SK-N-SH treated with all-trans-retinoic acid at 6 μM for 48 hours (cell line): Measurements from ENCODE around the gene PLRG1.

Experiments
- ATAC-seq: fragments of 200-7000 bp; cut with Tn5 transposase; 3 replicates; pipeline ENCODE4 v1.9.1; 2020; ENCODE audit warnings: mild to moderate bottlenecking, moderate library complexity
- ARNTL ChIP-seq: fragments of 450-650 bp; formaldehyde crosslinking; IDR thresholded peaks from 2 replicates; pipeline ENCODE4 v1.5.0; 2020; ENCODE audit warnings: low read depth, mild to moderate bottlenecking, moderate library complexity, borderline replicate concordance
- BACH2 ChIP-seq: fragments of 250-450 bp; sonication (Bioruptor Pico); IDR thresholded peaks from 2 replicates; pipeline ENCODE4 v1.9.0; 2021; ENCODE audit warnings: mild to moderate bottlenecking, borderline replicate concordance
- CREB5 ChIP-seq: fragments of 250-450 bp; sonication (Bioruptor Pico); IDR thresholded peaks from 2 replicates; pipeline ENCODE4 v1.5.1; 2020; ENCODE audit warnings: low read depth, mild to moderate bottlenecking, moderate library complexity
- ISL1 ChIP-seq: fragments of 250-450 bp; sonication (Bioruptor Pico); IDR thresholded peaks from 2 replicates; pipeline ENCODE4 v2.1.2; 2022; ENCODE audit warnings: mild to moderate bottlenecking, moderate library complexity
- OSR1 ChIP-seq: fragments of 250-450 bp; sonication (Bioruptor Pico); IDR thresholded peaks from 2 replicates; pipeline ENCODE4 v1.8.0; 2022; ENCODE audit warnings: moderate library complexity, mild to moderate bottlenecking, inconsistent platforms
- PATZ1 ChIP-seq: fragments of 250-450 bp; sonication (Bioruptor Pico); IDR thresholded peaks from 2 replicates; pipeline ENCODE4 v1.8.0; 2020; ENCODE audit warnings: mild to moderate bottlenecking, moderate library complexity, borderline replicate concordance
- POU6F1 ChIP-seq: fragments of 250-450 bp; sonication (Bioruptor Pico); IDR thresholded peaks from 2 replicates; pipeline ENCODE4 v1.8.0; 2021; ENCODE audit warnings: low read depth, mild to moderate bottlenecking, moderate library complexity, borderline replicate concordance
- PPARA ChIP-seq: fragments of 250-450 bp; sonication (Bioruptor Pico); IDR thresholded peaks from 2 replicates; pipeline ENCODE4 v1.5.0; 2020; ENCODE audit warnings: mild to moderate bottlenecking, borderline replicate concordance
- RARB ChIP-seq: fragments of 250-450 bp; sonication (Bioruptor Pico); IDR thresholded peaks from 2 replicates; pipeline ENCODE4 v1.8.0; 2021; ENCODE audit warnings: mild to moderate bottlenecking, moderate library complexity
- SNAI2 ChIP-seq: fragments of 250-450 bp; sonication (Bioruptor Pico); IDR thresholded peaks from 2 replicates; pipeline ENCODE4 v1.5.0; 2020; ENCODE audit warnings: mild to moderate bottlenecking, moderate library complexity
- TCF4 ChIP-seq: fragments of 250-450 bp; sonication (Bioruptor Pico); IDR thresholded peaks from 2 replicates; pipeline ENCODE4 v1.8.0; 2021; ENCODE audit warnings: mild to moderate bottlenecking, moderate library complexity, borderline replicate concordance
- ZC3H10 ChIP-seq: fragments of 250-450 bp; sonication (Bioruptor Pico); IDR thresholded peaks from 2 replicates; pipeline ENCODE4 v1.5.1; 2021; ENCODE audit warnings: mild to moderate bottlenecking, moderate library complexity
- ZFP3 ChIP-seq: fragments of 250-450 bp; sonication (Bioruptor Pico); IDR thresholded peaks from 2 replicates; pipeline ENCODE4 v1.5.0; 2020; ENCODE audit warnings: mild to moderate bottlenecking, moderate library complexity
- ZFP30 ChIP-seq: fragments of 450-650 bp; formaldehyde crosslinking; IDR thresholded peaks from 2 replicates; pipeline ENCODE4 v1.5.0; 2022; ENCODE audit warnings: mild to moderate bottlenecking, moderate library complexity
- ZNF565 ChIP-seq: fragments of 450-650 bp; formaldehyde crosslinking; conservative IDR thresholded peaks from 2 replicates; pipeline ENCODE4 v1.5.0; 2020; ENCODE audit warnings: low read depth, mild to moderate bottlenecking, moderate library complexity
- ZNF70 ChIP-seq: fragments of 450-650 bp; formaldehyde crosslinking; IDR thresholded peaks from 2 replicates; pipeline ENCODE4 v1.5.0; 2020; ENCODE audit warnings: mild to moderate bottlenecking, moderate library complexity
- ZNF8 ChIP-seq: fragments of 450-650 bp; formaldehyde crosslinking; IDR thresholded peaks from 2 replicates; pipeline ENCODE4 v1.5.0; 2020; ENCODE audit warnings: mild to moderate bottlenecking, moderate library complexity
- TF ChIP-seq, protein P1 (sequence below): fragments of 250-450 bp; sonication (Bioruptor Pico); IDR thresholded peaks from 2 replicates; pipeline ENCODE4 v1.5.0; 2020; ENCODE audit warnings: mild to moderate bottlenecking, moderate library complexity

Gene PLRG1

DNA sequence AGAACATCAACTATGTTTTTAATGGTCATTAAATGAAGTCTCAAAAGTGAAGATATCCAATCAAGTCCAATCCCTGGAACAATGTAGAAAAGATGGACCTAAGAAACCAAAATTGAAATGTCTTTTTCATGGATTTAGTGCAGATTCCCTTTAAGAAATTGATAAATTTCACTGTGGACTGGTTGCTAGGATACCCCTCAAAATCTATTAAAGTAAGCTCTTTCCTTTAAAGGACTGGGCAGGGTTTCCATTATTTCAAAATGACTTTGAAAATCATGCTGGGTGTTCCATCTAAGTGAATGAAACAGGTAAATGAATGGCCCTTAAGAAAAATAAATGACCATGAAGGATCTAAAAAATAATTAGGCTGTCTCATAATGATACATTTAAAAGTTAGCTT is 28.6 kb downstream of the PLRG1 start (continued):
- no peak for TF ChIP-seq POU6F1 (CRISPR knock-in tag)
- TF ChIP-seq ZNF8 (CRISPR knock-in tag): no peak
- no peak for TF ChIP-seq CREB5 (CRISPR knock-in tag)

GRCh38 chr4:154519214-154519613 is 31.0 kb downstream of the PLRG1 start:
- TF ChIP-seq ARNTL (CRISPR knock-in tag) (no peak), ZNF70 (CRISPR knock-in tag) (no peak)
- TF ChIP-seq, all 23 proteins: peak for 0

GRCh38 chr4:154517591-154517990 is 32.6 kb downstream of the PLRG1 start:
- TF ChIP-seq ZC3H10 (CRISPR knock-in tag): no peak
- no peak for TF ChIP-seq ZFP3 (CRISPR knock-in tag)
- TF ChIP-seq ZNF70 (CRISPR knock-in tag): no peak
- TF ChIP-seq SNAI2: no peak
- TF ChIP-seq BACH2: no peak
- TF ChIP-seq ZNF565 (CRISPR knock-in tag): no peak
- TF ChIP-seq TCF4 (CRISPR knock-in tag): no peak
- TF ChIP-seq PPARA (CRISPR knock-in tag): no peak
- TF ChIP-seq ISL1 (CRISPR knock-in tag): no peak
- TF ChIP-seq ZNF8 (CRISPR knock-in tag): no peak
- TF ChIP-seq PATZ1: no peak
- TF ChIP-seq OSR1: no peak
- TF ChIP-seq POU6F1 (CRISPR knock-in tag): no peak
- TF ChIP-seq RARB (CRISPR knock-in tag): no peak
- TF ChIP-seq, protein P1, sequence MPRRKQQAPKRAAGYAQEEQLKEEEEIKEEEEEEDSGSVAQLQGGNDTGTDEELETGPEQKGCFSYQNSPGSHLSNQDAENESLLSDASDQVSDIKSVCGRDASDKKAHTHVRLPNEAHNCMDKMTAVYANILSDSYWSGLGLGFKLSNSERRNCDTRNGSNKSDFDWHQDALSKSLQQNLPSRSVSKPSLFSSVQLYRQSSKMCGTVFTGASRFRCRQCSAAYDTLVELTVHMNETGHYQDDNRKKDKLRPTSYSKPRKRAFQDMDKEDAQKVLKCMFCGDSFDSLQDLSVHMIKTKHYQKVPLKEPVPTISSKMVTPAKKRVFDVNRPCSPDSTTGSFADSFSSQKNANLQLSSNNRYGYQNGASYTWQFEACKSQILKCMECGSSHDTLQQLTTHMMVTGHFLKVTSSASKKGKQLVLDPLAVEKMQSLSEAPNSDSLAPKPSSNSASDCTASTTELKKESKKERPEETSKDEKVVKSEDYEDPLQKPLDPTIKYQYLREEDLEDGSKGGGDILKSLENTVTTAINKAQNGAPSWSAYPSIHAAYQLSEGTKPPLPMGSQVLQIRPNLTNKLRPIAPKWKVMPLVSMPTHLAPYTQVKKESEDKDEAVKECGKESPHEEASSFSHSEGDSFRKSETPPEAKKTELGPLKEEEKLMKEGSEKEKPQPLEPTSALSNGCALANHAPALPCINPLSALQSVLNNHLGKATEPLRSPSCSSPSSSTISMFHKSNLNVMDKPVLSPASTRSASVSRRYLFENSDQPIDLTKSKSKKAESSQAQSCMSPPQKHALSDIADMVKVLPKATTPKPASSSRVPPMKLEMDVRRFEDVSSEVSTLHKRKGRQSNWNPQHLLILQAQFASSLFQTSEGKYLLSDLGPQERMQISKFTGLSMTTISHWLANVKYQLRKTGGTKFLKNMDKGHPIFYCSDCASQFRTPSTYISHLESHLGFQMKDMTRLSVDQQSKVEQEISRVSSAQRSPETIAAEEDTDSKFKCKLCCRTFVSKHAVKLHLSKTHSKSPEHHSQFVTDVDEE (CRISPR knock-in tag): no peak
- ATAC-seq: no peak

More at GRCh38 chr4:154519214-154519613, 31.0 kb downstream of the PLRG1 start:
- no peak for ATAC-seq

GRCh38 chr4:154516318-154517029 is 33.7 kb downstream of the PLRG1 start:
- TF ChIP-seq ZFP30 (CRISPR knock-in tag): no peak
- no peak for TF ChIP-seq ISL1 (CRISPR knock-in tag)
- ATAC-seq: no peak
